HT-29 (cell line): ENCODE results near the gene SH2D4B. TPM values are rescaled to one million over a fixed set of nuclear protein-coding genes. Genes with fewer than 3 reads are reported as not detected.

Source experiments
- DNase-seq: peaks from one replicate; pipeline ENCODE4 v3.0.0-alpha.2; 2015; ENCODE audit warnings: low spot score
- total RNA-seq: library from RNA; depleted of rRNA; stranded (reverse); fragments of >200 nt; shearing (Covaris generic); gene quantifications from 2 replicates; pipeline ENCODE4 v1.2.3, GENCODE V29; 2014

The SH2D4B gene
- total RNA-seq, 1 experiment from 2014 or later: not detected

GRCh38 chr10:80503584-80504157 lies 34.0 kb upstream of the SH2D4B start:
- no peak for DNase-seq

GRCh38 chr10:80504158-80504811 lies 33.4 kb upstream of the SH2D4B start:
- DNase-seq: peak; percentile 79

- no peak for DNase-seq
Observed at GRCh38 chr10:80504897-80505465, 32.7 kb upstream of the SH2D4B start.

- peak; percentile 45 for DNase-seq
Observed at GRCh38 chr10:80506189-80506575, 31.5 kb upstream of the SH2D4B start.

- DNase-seq: no peak
Observed at GRCh38 chr10:80506836-80507487, 30.7 kb upstream of the SH2D4B start.

- no peak for DNase-seq
Observed at GRCh38 chr10:80509108-80509402, 28.6 kb upstream of the SH2D4B start.

- DNase-seq: peak; percentile 50
Observed at GRCh38 chr10:80509403-80510161, 28.1 kb upstream of the SH2D4B start.

GRCh38 chr10:80512031-80512526 lies 25.6 kb upstream of the SH2D4B start:
- no peak for DNase-seq

- DNase-seq: no peak
Observed at GRCh38 chr10:80513106-80513505, 24.6 kb upstream of the SH2D4B start.

GRCh38 chr10:80515511-80515910 lies 22.2 kb upstream of the SH2D4B start:
- DNase-seq: no peak

GRCh38 chr10:80515941-80516340 lies 21.8 kb upstream of the SH2D4B start:
- no peak for DNase-seq

GRCh38 chr10:80516506-80517075 lies 21.1 kb upstream of the SH2D4B start:
- no peak for DNase-seq

GRCh38 chr10:80517416-80518142 lies 20.1 kb upstream of the SH2D4B start:
- no peak for DNase-seq

GRCh38 chr10:80518143-80518806 lies 19.4 kb upstream of the SH2D4B start:
- no peak for DNase-seq

GRCh38 chr10:80518807-80519360 lies 18.8 kb upstream of the SH2D4B start:
- no peak for DNase-seq

GRCh38 chr10:80519936-80520650 lies 17.6 kb upstream of the SH2D4B start:
- no peak for DNase-seq

GRCh38 chr10:80520661-80521470 lies 16.8 kb upstream of the SH2D4B start:
- DNase-seq: no peak

GRCh38 chr10:80522756-80523363 lies 14.8 kb upstream of the SH2D4B start:
- no peak for DNase-seq
